GM23248 (cell line): ENCODE results near the gene SH3PXD2A. TPM values are rescaled to one million over a fixed set of nuclear protein-coding genes. Genes with fewer than 3 reads are reported as not detected.

Experiments
- DNase-seq: peaks from one replicate; pipeline ENCODE4 v3.0.0-alpha.2; 2015
- H2AFZ ChIP-seq: fragments of 200-600 bp; sonication (generic); 2 replicates; pipeline ENCODE4 v1.6.1; 2016; ENCODE audit warnings: antibody characterized with exemption
- H3F3A ChIP-seq: fragments of 200-600 bp; sonication (generic); 2 replicates; pipeline ENCODE4 v1.6.1; 2016; ENCODE audit warnings: mild to moderate bottlenecking, antibody characterized with exemption, mixed run types; ENCODE audit not compliant: insufficient read depth
- H3K27ac ChIP-seq: fragments of 200-600 bp; sonication (generic); 2 replicates; pipeline ENCODE4 v1.5.1; 2016; ENCODE audit warnings: mild to moderate bottlenecking
- H3K27me3 ChIP-seq: fragments of 200-600 bp; sonication (generic); replicated peaks from 2 replicates; pipeline ENCODE4 v1.6.1; 2016; ENCODE audit warnings: mild to moderate bottlenecking; ENCODE audit not compliant: insufficient read depth
- H3K36me3 ChIP-seq: fragments of 200-600 bp; sonication (generic); 2 replicates; pipeline ENCODE4 v1.6.1; 2016; ENCODE audit warnings: low read depth, mild to moderate bottlenecking
- H3K4me1 ChIP-seq: fragments of 200-600 bp; sonication (generic); 2 replicates; pipeline ENCODE4 v1.6.1; 2016; ENCODE audit warnings: mild to moderate bottlenecking; ENCODE audit not compliant: insufficient read depth
- H3K4me2 ChIP-seq: fragments of 200-600 bp; sonication (generic); one replicate; pipeline ENCODE4 v1.6.1; 2016; ENCODE audit warnings: mild to moderate bottlenecking; ENCODE audit not compliant: unreplicated experiment
- H3K4me3 ChIP-seq: fragments of 200-600 bp; sonication (generic); 2 replicates; pipeline ENCODE4 v1.5.1; 2016; ENCODE audit warnings: mild to moderate bottlenecking
- H3K79me2 ChIP-seq: fragments of 200-600 bp; sonication (generic); 2 replicates; pipeline ENCODE4 v1.6.1; 2016; ENCODE audit warnings: mild to moderate bottlenecking; ENCODE audit not compliant: insufficient read depth
- H3K9ac ChIP-seq: fragments of 200-600 bp; sonication (generic); 2 replicates; pipeline ENCODE4 v1.6.1; 2016; ENCODE audit warnings: mild to moderate bottlenecking
- H3K9me2 ChIP-seq: fragments of 200-600 bp; sonication (generic); 2 replicates; pipeline ENCODE4 v1.6.1; 2016; ENCODE audit warnings: mixed run types, mild to moderate bottlenecking, moderate library complexity; ENCODE audit not compliant: insufficient read depth
- H3K9me3 ChIP-seq: fragments of 200-600 bp; sonication (generic); one replicate; pipeline ENCODE4 v1.6.1; 2017; ENCODE audit warnings: low read depth
- H4K20me1 ChIP-seq: fragments of 200-600 bp; sonication (generic); 2 replicates; pipeline ENCODE4 v1.6.0; 2016; ENCODE audit not compliant: insufficient read depth
- EZH2 ChIP-seq: fragments of 200-600 bp; sonication (generic); IDR thresholded peaks from 2 replicates; pipeline ENCODE4 v1.6.1; 2018; ENCODE audit warnings: antibody characterized with exemption, mild to moderate bottlenecking; ENCODE audit not compliant: insufficient read depth, poor library complexity, severe bottlenecking
- EZH2phosphoT487 ChIP-seq: fragments of 200-600 bp; sonication (generic); IDR thresholded peaks from 2 replicates; pipeline ENCODE4 v1.6.1; 2018; ENCODE audit warnings: antibody characterized with exemption, moderate library complexity, mild to moderate bottlenecking, low read depth; ENCODE audit not compliant: insufficient read depth
- WGBS, 2 experiments: methylation state at CpG; one replicate each; pipeline ENCODE4 v1.1.6; 2015 to 2017; ENCODE audit warnings: low lambda C conversion rate in 2 of 2, low coverage in 1 of 2; ENCODE audit errors: missing lambda C conversion rate in 2 of 2; 5-methylcytosine and 5-hydroxymethylcytosine counted together
- in situ Hi-C: fragments of 300-500 bp; cut with MboI; formaldehyde crosslinking; loops from 2 replicates; pipeline ENCODE4 v1.15.0; 2020
- polyA plus RNA-seq: library from polyadenylated mRNA; unstranded; fragments of >200 nt; fragmentation: Nextera tagmentation; extraction: Ambion mirVana; gene quantifications from 2 replicates; pipeline ENCODE4 v1.2.1, GENCODE V29; 2016
- total RNA-seq: library from RNA; depleted of rRNA; stranded (reverse); fragments of >200 nt; shearing (Covaris generic); gene quantifications from 2 replicates; pipeline ENCODE4 v1.2.3, GENCODE V29; 2014

SH3PXD2A gene
- total and polyA plus RNA-seq, 2 experiments from 2014 or later = 34.0 to 58.0 TPM

DNA sequence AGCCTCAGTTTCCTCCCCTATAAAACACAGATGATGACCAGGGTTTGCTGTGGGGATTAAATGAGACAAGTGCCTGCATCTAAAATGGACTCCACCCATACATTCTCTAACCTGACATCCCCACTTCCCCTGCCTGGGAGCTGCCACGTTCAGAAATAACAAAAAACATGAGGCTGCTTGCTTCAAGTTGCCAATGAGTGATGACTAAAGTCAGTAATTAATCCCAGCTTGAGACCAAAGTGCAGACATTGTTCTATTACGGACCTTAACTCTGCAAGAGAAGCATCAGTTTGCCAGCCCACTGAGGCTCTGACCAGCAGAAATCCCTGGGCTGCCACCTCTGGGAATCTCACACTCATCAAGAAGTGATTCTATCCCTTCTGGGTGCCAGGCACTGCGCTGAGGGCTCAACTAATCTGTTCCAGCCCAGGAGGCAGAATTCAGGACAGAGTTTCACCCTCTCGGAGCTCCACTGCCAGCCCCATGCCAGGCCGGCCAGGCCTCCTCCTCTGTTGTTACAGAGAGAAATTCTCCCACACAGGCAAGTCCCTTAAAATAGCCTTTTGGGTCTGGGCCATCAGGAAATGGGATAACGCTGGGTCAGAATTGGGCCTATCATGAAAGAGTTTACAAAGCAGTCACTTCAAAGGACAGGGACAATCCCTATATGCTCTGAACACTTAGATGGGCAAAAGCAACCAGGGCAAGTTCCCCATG lies 11.4 kb downstream of the SH3PXD2A start:
- Histone ChIP-seq H3K79me2 (peaks cover 73% of the 10 kb centered on the region), H3K36me3 (no peaks in the 10 kb centered on the region), H3K9me2 (no peaks in the 10 kb centered on the region), H3K4me3 (no peak overlapping the region), H4K20me1 (no peaks in the 10 kb centered on the region), H3K4me1 (peaks cover 24% of the 10 kb centered on the region), H3K27ac (peak overlapping the region; percentile 89), H3F3A (peaks cover 35% of the 10 kb centered on the region), H3K27me3 (no peaks in the 10 kb centered on the region), H3K9me3 (no peaks in the 10 kb centered on the region), H3K9ac (peak overlapping the region; percentile 74), H2AFZ (peak overlapping the region; percentile 44; the same call in 1 of the 2 replicates), H3K4me2 (peak overlapping the region; percentile 58)
- peak; percentile 87 for DNase-seq
- 9 to 11% methylated on average over 6 of the region's 6 CpGs for whole genome bisulfite sequencing, 2 experiments
- in situ Hi-C loops = no loop called here
- TF ChIP-seq EZH2 (no peak), EZH2phosphoT487 (no peak)

DNA sequence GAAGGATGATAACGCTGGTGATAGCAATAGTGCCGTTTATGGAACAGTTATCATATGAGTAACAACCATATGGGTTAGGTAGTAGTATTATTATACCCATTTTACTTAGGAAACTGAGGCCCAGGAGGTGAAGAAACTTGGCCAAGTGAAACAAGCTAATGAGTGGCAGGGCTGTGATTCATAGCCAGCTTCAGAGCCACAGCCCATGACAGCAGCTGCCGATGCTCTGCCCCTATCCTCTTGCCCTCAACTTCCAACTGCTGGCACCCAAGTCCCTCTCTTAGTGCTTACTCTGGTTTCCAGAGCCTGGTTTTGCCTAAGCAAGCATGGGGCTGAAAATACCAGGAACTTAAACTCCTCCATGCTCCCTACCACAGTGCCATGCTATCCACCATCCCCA lies 12.3 kb downstream of the SH3PXD2A start:
- Histone ChIP-seq H3K27me3 (no peaks in the 10 kb centered on the region), H3K4me1 (peaks cover 23% of the 10 kb centered on the region), H3K4me2 (peak overlapping the region; percentile 58), H2AFZ (no peak overlapping the region), H3K9me3 (no peaks in the 10 kb centered on the region), H3K4me3 (no peak overlapping the region), H3F3A (peaks cover 27% of the 10 kb centered on the region), H3K27ac (peak overlapping the region; percentile 89), H3K36me3 (no peaks in the 10 kb centered on the region), H4K20me1 (no peaks in the 10 kb centered on the region), H3K9ac (peak overlapping the region; percentile 74; the same call in 1 of the 2 replicates), H3K79me2 (peaks cover 82% of the 10 kb centered on the region), H3K9me2 (no peaks in the 10 kb centered on the region)
- whole genome bisulfite sequencing, 2 experiments = 90 to 93% methylated on average over 3 of the region's 3 CpGs
- in situ Hi-C loops = no loop called here
- no peak for TF ChIP-seq EZH2phosphoT487
- TF ChIP-seq EZH2 = no peak
- DNase-seq = no peak

DNA sequence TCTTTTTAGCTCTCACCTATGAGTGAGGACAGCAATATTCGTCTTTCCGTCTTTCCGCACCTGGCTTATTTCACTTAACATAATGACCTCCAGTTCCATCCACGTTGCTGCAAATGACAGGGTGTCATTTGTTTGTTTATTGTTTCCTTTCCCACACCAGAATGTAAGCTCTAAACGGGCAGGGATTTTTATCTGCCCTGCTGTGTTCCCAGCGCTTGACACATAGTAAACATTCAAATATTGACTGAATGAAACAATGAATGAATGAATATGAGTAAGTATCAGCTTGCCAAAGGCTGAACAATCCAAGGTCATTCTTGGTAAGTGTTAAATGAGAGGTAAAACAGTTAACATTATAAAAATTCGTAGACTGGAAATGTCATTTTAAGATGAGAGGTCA lies 12.8 kb downstream of the SH3PXD2A start:
- Histone ChIP-seq H3K27me3 (no peaks in the 10 kb centered on the region), H3K9me2 (no peaks in the 10 kb centered on the region), H3K27ac (no peak overlapping the region), H3K79me2 (peaks cover 87% of the 10 kb centered on the region), H3F3A (peaks cover 26% of the 10 kb centered on the region), H3K4me1 (peaks cover 23% of the 10 kb centered on the region), H3K9ac (no peak overlapping the region), H3K9me3 (no peaks in the 10 kb centered on the region), H3K4me2 (no peak overlapping the region), H2AFZ (no peak overlapping the region), H3K4me3 (no peak overlapping the region), H3K36me3 (no peaks in the 10 kb centered on the region), H4K20me1 (no peaks in the 10 kb centered on the region)
- DNase-seq = no peak
- WGBS, 2 experiments = 56 to 67% methylated on average over 6 to 7 of the region's 7 CpGs
- TF ChIP-seq EZH2phosphoT487 (no peak), EZH2 (no peak)
- in situ Hi-C loops = no loop called here

DNA sequence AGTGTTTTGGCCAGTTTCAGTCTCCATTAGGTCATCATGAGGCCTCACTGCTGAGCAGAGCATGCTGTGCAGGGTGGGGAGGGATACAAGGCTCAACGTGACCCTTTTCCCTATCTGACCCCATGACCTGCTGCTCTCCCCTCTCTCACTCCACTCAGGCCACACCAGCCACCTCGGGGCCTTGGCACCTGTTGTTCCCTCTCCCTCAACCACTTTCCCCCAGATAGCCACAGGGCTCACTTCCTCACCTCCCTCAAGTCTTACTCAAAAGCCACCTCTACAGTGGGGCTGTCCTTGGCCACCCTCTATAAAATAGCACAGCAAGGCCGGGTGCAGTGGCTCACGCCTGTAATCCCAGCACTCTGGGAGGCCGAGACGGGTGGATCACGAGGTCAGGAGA lies 13.9 kb downstream of the SH3PXD2A start:
- no peak for DNase-seq
- no peak for TF ChIP-seq EZH2phosphoT487
- TF ChIP-seq EZH2 = no peak
- Histone ChIP-seq H3K9me3 (no peaks in the 10 kb centered on the region), H3F3A (peaks cover 26% of the 10 kb centered on the region), H3K27ac (no peak overlapping the region), H2AFZ (no peak overlapping the region), H3K27me3 (no peaks in the 10 kb centered on the region), H3K4me3 (no peak overlapping the region), H3K4me2 (no peak overlapping the region), H3K4me1 (peaks cover 23% of the 10 kb centered on the region), H4K20me1 (no peaks in the 10 kb centered on the region), H3K36me3 (no peaks in the 10 kb centered on the region), H3K9ac (no peak overlapping the region), H3K9me2 (no peaks in the 10 kb centered on the region), H3K79me2 (peaks cover 88% of the 10 kb centered on the region)
- in situ Hi-C loops = no loop called here
- 92 to 96% methylated on average over 6 to 7 of the region's 7 CpGs for WGBS, 2 experiments

DNA sequence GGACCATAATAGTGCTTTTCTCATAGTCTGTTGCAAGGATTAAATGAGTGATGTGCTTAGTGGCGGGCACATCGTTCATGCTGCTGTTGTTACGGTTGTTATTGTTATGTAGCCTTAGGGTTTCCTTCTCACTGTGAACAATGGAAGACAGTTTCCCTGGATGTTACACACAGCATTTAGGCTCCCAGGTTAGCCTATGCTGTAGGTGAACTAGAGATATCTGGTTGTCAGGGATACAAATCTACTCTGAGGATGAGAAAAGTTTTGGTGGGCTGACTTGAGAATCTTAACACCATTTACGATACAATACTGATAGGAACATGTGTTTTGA lies 14.7 kb downstream of the SH3PXD2A start:
- no peak overlapping the region for H3K27ac ChIP-seq
- in situ Hi-C loops = no loop called here

More for the DNA sequence above, 14.7 kb downstream of the SH3PXD2A start:
- Histone ChIP-seq H3K9me3 (no peaks in the 10 kb centered on the region), H4K20me1 (no peaks in the 10 kb centered on the region), H3K4me2 (no peak overlapping the region), H3F3A (peaks cover 26% of the 10 kb centered on the region), H3K4me1 (peaks cover 23% of the 10 kb centered on the region), H3K9me2 (no peaks in the 10 kb centered on the region), H3K4me3 (no peak overlapping the region), H2AFZ (no peak overlapping the region), H3K79me2 (peaks cover 87% of the 10 kb centered on the region), H3K36me3 (no peaks in the 10 kb centered on the region), H3K27me3 (no peaks in the 10 kb centered on the region), H3K9ac (no peak overlapping the region)
- TF ChIP-seq EZH2phosphoT487 (no peak), EZH2 (no peak)
- no peak for DNase-seq
- WGBS, 2 experiments = 95 to 97% methylated on average over 4 of the region's 4 CpGs
